Inferior parietal cortex (tissue), 1 donor: ENCODE results near the gene DEK.
"Not testable (repeated sequence)": the region's sequence is repeated elsewhere in the genome, so short reads cannot be mapped to it uniquely, and the experiment has no call there.

ENCODE experiments used
- DNase-seq: peaks from one replicate; pipeline ENCODE4 v3.0.0-alpha.2; 2016; ENCODE audit errors: extremely low spot score

Gene DEK

GRCh38 chr6:18264219-18264922 is at the start of gene DEK:
Gene DEK, minus strand, starts transcription at chr6:18264530. Its CDS starts 543 bp downstream, at chr6:18263987.
- DNase-seq: peak; percentile 85

- DNase-seq: no peak
These were observed 48.0 kb upstream of the DEK start for GRCh38 chr6:18312368-18312767.

GRCh38 chr6:18310010-18310409 is 45.7 kb upstream of the DEK start:
- not testable (repeated sequence) for DNase-seq

GRCh38 chr6:18309046-18309445 is 44.7 kb upstream of the DEK start:
- no peak for DNase-seq

- DNase-seq: no peak
These were observed 43.9 kb upstream of the DEK start for GRCh38 chr6:18308070-18308735.

GRCh38 chr6:18306977-18307376 is 42.6 kb upstream of the DEK start:
- DNase-seq: no peak

- DNase-seq: no peak
These were observed 38.5 kb upstream of the DEK start for GRCh38 chr6:18302561-18303439.

GRCh38 chr6:18293076-18293904 is 29.0 kb upstream of the DEK start:
- DNase-seq: no peak

- DNase-seq: no peak
These were observed 25.0 kb upstream of the DEK start for GRCh38 chr6:18289283-18289682.

- no peak for DNase-seq
These were observed 19.9 kb upstream of the DEK start for GRCh38 chr6:18284261-18284660.

GRCh38 chr6:18281564-18281963 is 17.2 kb upstream of the DEK start:
- no peak for DNase-seq

- no peak for DNase-seq
These were observed 15.8 kb upstream of the DEK start for GRCh38 chr6:18280084-18280483.

GRCh38 chr6:18279422-18279821 is 15.1 kb upstream of the DEK start:
- DNase-seq: no peak

- DNase-seq: no peak
These were observed 13.1 kb upstream of the DEK start for GRCh38 chr6:18277237-18278006.

GRCh38 chr6:18276610-18277236 is 12.4 kb upstream of the DEK start:
- DNase-seq: no peak

- no peak for DNase-seq
These were observed 5.9 kb upstream of the DEK start for GRCh38 chr6:18270216-18270615.

- no peak for DNase-seq
These were observed 5.4 kb upstream of the DEK start for GRCh38 chr6:18269717-18270116.

GRCh38 chr6:18269253-18269652 is 4.9 kb upstream of the DEK start:
- DNase-seq: no peak

- no peak for DNase-seq
These were observed 3.7 kb upstream of the DEK start for GRCh38 chr6:18268066-18268465.

- no peak for DNase-seq
These were observed 2.2 kb upstream of the DEK start for GRCh38 chr6:18266523-18266912.
